GM10266 (cell line): ENCODE measurements around the gene PPP2R2D.
"Not testable (repeated sequence)": the region's sequence is repeated elsewhere in the genome, so short reads cannot be mapped to it uniquely, and the experiment has no call there.

Source experiments
- DNase-seq: peaks from one replicate; pipeline ENCODE4 v3.0.0; 2012; ENCODE audit errors: extremely low spot score
- CTCF ChIP-seq: IDR thresholded peaks from 2 replicates; pipeline ENCODE4 v1.5.1; 2012; ENCODE audit warnings: mild to moderate bottlenecking, low read depth; ENCODE audit not compliant: control insufficient read depth, insufficient read depth; ENCODE audit errors: missing control alignments

Gene PPP2R2D

GRCh38 chr10:131910663-131911314 is 10.0 kb downstream of the PPP2R2D start:
- TF ChIP-seq CTCF, result no peak
- DNase-seq, result no peak

GRCh38 chr10:131911451-131911850 is 10.6 kb downstream of the PPP2R2D start:
- no peak for TF ChIP-seq CTCF
- DNase-seq, result no peak

GRCh38 chr10:131912620-131913019 is 11.8 kb downstream of the PPP2R2D start:
- DNase-seq, result no peak
- TF ChIP-seq CTCF, result no peak

- TF ChIP-seq CTCF, result no peak
- DNase-seq, result no peak
Measured at GRCh38 chr10:131915484-131915883, 14.7 kb downstream of the PPP2R2D start.

GRCh38 chr10:131915990-131916766 is 15.4 kb downstream of the PPP2R2D start:
- no peak for DNase-seq
- TF ChIP-seq CTCF, result no peak

GRCh38 chr10:131916767-131917160 is 16.0 kb downstream of the PPP2R2D start:
- DNase-seq, result not testable (repeated sequence)

GRCh38 chr10:131917496-131917895 is 16.7 kb downstream of the PPP2R2D start:
- not testable (repeated sequence) for DNase-seq

GRCh38 chr10:131919461-131919860 is 18.7 kb downstream of the PPP2R2D start:
- not testable (repeated sequence) for DNase-seq

- no peak for TF ChIP-seq CTCF
- no peak for DNase-seq
Measured at GRCh38 chr10:131920151-131920550, 19.3 kb downstream of the PPP2R2D start.
